Liver (tissue), 1 donor: ENCODE data around the gene ZNF333.

Source experiments
- REST ChIP-seq: IDR thresholded peaks from 2 replicates; pipeline ENCODE4 v1.6.1; 2016; ENCODE audit warnings: antibody characterized with exemption, mild to moderate bottlenecking
- YY1 ChIP-seq: IDR thresholded peaks from 2 replicates; pipeline ENCODE4 v1.6.1; 2016; ENCODE audit warnings: antibody characterized with exemption, mild to moderate bottlenecking

GRCh38 chr19:14704450-14704849 is 14.6 kb downstream of the ZNF333 start:
- TF ChIP-seq YY1 (no peak), REST (no peak)
